GM12878 (cell line): ENCODE data around the gene NUAK1. TPM values are rescaled to one million over a fixed set of nuclear protein-coding genes. Genes with fewer than 3 reads are reported as not detected.

ENCODE experiments used
- BCL3 ChIP-seq: IDR thresholded peaks from 2 replicates; pipeline ENCODE4 v1.6.1; 2011; ENCODE audit warnings: borderline replicate concordance, low read depth, mild to moderate bottlenecking, moderate library complexity, low read length; ENCODE audit not compliant: insufficient read depth, poor library complexity, severe bottlenecking
- CBX3 ChIP-seq: fragments of 200-600 bp; sonication (generic); IDR thresholded peaks from 2 replicates; pipeline ENCODE4 v1.6.1; 2016; ENCODE audit warnings: low read depth, borderline replicate concordance
- ESRRA ChIP-seq: IDR thresholded peaks from 2 replicates; pipeline ENCODE4 v1.6.1; 2012; ENCODE audit warnings: mild to moderate bottlenecking, low read length, improper control_type of control experiment
- PRDM15 ChIP-seq: fragments of 450-650 bp; formaldehyde crosslinking; IDR thresholded peaks from 2 replicates; pipeline ENCODE4 v1.4.0; 2020; ENCODE audit warnings: mild to moderate bottlenecking, moderate library complexity
- STAT1 ChIP-seq: fragments of 450-650 bp; conservative IDR thresholded peaks from 2 replicates; pipeline ENCODE4 v1.6.1; 2014; ENCODE audit warnings: antibody characterized with exemption, mild to moderate bottlenecking
- ZNF687 ChIP-seq: fragments of 450-650 bp; IDR thresholded peaks from 2 replicates; pipeline ENCODE4 v1.6.1; 2017; ENCODE audit warnings: mild to moderate bottlenecking, moderate library complexity
- polyA plus RNA-seq, 11 experiments: library from polyadenylated mRNA; depleted of rRNA in 4 of 11; unstranded in 6 of 11; stranded (reverse) in 5 of 11; fragments of >200 nt; fragmentation: Nextera tagmentation in 4 of 11; fragmentation: Illumina TruSeq in 1 of 11; extraction: Ambion mirVana in 4 of 11; extraction: Trizol in 1 of 11; gene quantifications; 1 replicate in 1 of 11; 2 replicates in 10 of 11; pipeline versions ENCODE4 v1.2.1 to v1.2.3, GENCODE V29; 2011 to 2016; ENCODE audit warnings: inconsistent platforms in 2 of 11, missing spikeins in 2 of 11, low read depth in 1 of 11
- total RNA-seq, 4 experiments: library from RNA; depleted of rRNA in 3 of 4; stranded (reverse); fragments of >200 nt in 3 of 4; fragmentation: Illumina TruSeq in 1 of 4; extraction: Trizol in 1 of 4; gene quantifications; 2 replicates each; pipeline versions ENCODE4 v1.2.1 to v1.2.3, GENCODE V29; 2013 to 2021

Gene NUAK1
- total and polyA plus RNA-seq, 10 of the 15 experiments (the other 5 are each of a cell fraction or from before 2014, with no cell fraction given), result 0.03 to 0.42 (median 0.08) TPM; not detected in 2

- no peak for TF ChIP-seq ESRRA
- no peak for TF ChIP-seq BCL3
- TF ChIP-seq CBX3, result no peak
- no peak for TF ChIP-seq PRDM15 (CRISPR knock-in tag)
- no peak for TF ChIP-seq ZNF687
- no peak for TF ChIP-seq STAT1
Measured at GRCh38 chr12:106019144-106019543, 119.6 kb downstream of the NUAK1 start (continued).
